ENCODE data around the gene LRRC45.

DNA sequence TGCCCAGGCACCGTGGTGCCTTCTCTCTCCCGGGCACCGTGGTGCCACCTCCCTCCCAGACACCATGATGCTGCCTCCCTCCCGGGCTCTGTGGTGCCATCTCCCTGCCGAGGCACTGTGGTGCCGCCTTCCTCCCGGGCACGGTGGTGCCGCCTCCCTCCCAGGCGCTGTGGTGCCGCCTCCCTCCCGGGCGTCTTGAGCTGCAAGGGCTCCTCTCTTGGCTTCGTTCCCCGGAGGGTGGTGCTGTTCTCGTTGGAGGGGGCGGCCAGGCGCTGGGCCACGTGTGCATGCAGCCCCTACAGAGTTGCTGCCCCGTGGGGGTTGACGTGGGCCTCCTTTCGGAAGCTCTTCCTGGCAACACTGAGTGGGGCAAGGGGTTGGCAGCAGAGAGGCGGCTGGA is 8.7 kb upstream of the LRRC45 start:
- TF ChIP-seq, protein P1, sequence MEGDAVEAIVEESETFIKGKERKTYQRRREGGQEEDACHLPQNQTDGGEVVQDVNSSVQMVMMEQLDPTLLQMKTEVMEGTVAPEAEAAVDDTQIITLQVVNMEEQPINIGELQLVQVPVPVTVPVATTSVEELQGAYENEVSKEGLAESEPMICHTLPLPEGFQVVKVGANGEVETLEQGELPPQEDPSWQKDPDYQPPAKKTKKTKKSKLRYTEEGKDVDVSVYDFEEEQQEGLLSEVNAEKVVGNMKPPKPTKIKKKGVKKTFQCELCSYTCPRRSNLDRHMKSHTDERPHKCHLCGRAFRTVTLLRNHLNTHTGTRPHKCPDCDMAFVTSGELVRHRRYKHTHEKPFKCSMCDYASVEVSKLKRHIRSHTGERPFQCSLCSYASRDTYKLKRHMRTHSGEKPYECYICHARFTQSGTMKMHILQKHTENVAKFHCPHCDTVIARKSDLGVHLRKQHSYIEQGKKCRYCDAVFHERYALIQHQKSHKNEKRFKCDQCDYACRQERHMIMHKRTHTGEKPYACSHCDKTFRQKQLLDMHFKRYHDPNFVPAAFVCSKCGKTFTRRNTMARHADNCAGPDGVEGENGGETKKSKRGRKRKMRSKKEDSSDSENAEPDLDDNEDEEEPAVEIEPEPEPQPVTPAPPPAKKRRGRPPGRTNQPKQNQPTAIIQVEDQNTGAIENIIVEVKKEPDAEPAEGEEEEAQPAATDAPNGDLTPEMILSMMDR (conservative IDR thresholded peaks at IDR 0.05 in 1 of 2, IDR thresholded peaks at IDR 0.05 in 1 of 2; ENCODE audit: extremely low read depth in 1 of 2, insufficient read depth in 1 of 2, low read depth in 1 of 2, low read length in 2 of 2), result no peak
- TF ChIP-seq EZH2 (IDR thresholded peaks at IDR 0.05; ENCODE audit: borderline replicate concordance, low read length), result no peak
